MM.1S (cell line): Measurements from ENCODE around the gene RAB11FIP5.

Experiments
- EZH2phosphoT487 ChIP-seq: fragments of 300-600 bp; sonication (generic); IDR thresholded peaks from 2 replicates; pipeline ENCODE4 v1.6.1; 2018; ENCODE audit warnings: antibody characterized with exemption, low read length
- TF ChIP-seq, protein P1 (sequence below): fragments of 300-600 bp; sonication (generic); IDR thresholded peaks from 2 replicates; pipeline ENCODE4 v1.5.1; 2016; ENCODE audit warnings: antibody characterized with exemption, low read length, mixed read lengths

- TF ChIP-seq, protein P1, sequence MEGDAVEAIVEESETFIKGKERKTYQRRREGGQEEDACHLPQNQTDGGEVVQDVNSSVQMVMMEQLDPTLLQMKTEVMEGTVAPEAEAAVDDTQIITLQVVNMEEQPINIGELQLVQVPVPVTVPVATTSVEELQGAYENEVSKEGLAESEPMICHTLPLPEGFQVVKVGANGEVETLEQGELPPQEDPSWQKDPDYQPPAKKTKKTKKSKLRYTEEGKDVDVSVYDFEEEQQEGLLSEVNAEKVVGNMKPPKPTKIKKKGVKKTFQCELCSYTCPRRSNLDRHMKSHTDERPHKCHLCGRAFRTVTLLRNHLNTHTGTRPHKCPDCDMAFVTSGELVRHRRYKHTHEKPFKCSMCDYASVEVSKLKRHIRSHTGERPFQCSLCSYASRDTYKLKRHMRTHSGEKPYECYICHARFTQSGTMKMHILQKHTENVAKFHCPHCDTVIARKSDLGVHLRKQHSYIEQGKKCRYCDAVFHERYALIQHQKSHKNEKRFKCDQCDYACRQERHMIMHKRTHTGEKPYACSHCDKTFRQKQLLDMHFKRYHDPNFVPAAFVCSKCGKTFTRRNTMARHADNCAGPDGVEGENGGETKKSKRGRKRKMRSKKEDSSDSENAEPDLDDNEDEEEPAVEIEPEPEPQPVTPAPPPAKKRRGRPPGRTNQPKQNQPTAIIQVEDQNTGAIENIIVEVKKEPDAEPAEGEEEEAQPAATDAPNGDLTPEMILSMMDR: no peak
- no peak for TF ChIP-seq EZH2phosphoT487
Measured at GRCh38 chr2:73068147-73068546, 44.6 kb downstream of the RAB11FIP5 start.
